ENCODE results near the gene SELENOO. TPM values are rescaled to one million over a fixed set of nuclear protein-coding genes. Genes with fewer than 3 reads are reported as not detected.

SELENOO gene
- total and polyA plus RNA-seq, 4 donors, result 11.6 to 105 (median 17.9) TPM

Other genes with a start within 250 kb of the SELENOO start
- 10 to 100 TPM; 41.4 to 74.9 TPM for gene PIM3, start 240.2 kb upstream of the SELENOO start, total RNA-seq
- 10 to 100 TPM; 11.0 to 16.0 TPM for gene PIM3, start 240.2 kb upstream of the SELENOO start, polyA plus RNA-seq
- not detected for gene IL17REL, start 188.2 kb upstream of the SELENOO start, total RNA-seq
- gene IL17REL, start 188.2 kb upstream of the SELENOO start, polyA plus RNA-seq, result under 1 TPM in 1 of 2 donors, not detected in 1; 0.05 TPM
- not detected for gene TTLL8, start 142.7 kb upstream of the SELENOO start, total RNA-seq
- not detected for gene TTLL8, start 142.7 kb upstream of the SELENOO start, polyA plus RNA-seq
- under 1 TPM; 0.16 to 0.39 TPM for gene MLC1, start 115.6 kb upstream of the SELENOO start, total RNA-seq
- 1 to 10 TPM in 1 of 2 donors, not detected in 1; 2.1 TPM for gene MLC1, start 115.6 kb upstream of the SELENOO start, polyA plus RNA-seq
- 1 to 10 TPM in 1 of 2 donors, under 1 TPM in 1; 0.10 to 3.2 TPM for gene MOV10L1, start 111.0 kb upstream of the SELENOO start, total RNA-seq
- 1 to 10 TPM; 1.5 to 4.2 TPM for gene MOV10L1, start 111.0 kb upstream of the SELENOO start, polyA plus RNA-seq
- gene PANX2, start 30.3 kb upstream of the SELENOO start, total RNA-seq, result 1 to 10 TPM in 1 of 2 donors, under 1 TPM in 1; 0.62 to 1.2 TPM
- 1 to 10 TPM in 1 of 2 donors, under 1 TPM in 1; 0.97 to 1.4 TPM for gene PANX2, start 30.3 kb upstream of the SELENOO start, polyA plus RNA-seq
- gene TRABD, start 15.1 kb upstream of the SELENOO start, total RNA-seq, result 10 to 100 TPM; 27.1 to 33.4 TPM
- gene TRABD, start 15.1 kb upstream of the SELENOO start, polyA plus RNA-seq, result 10 to 100 TPM; 13.5 to 53.2 TPM
- gene TUBGCP6, start 44.0 kb downstream of the SELENOO start, total RNA-seq, result 10 to 100 TPM; 29.0 to 49.5 TPM
- gene TUBGCP6, start 44.0 kb downstream of the SELENOO start, polyA plus RNA-seq, result 100 to 1,000 TPM in 1 of 2 donors, 1 to 10 TPM in 1; 7.0 to 134 TPM
- gene HDAC10, start 50.3 kb downstream of the SELENOO start, total RNA-seq, result 10 to 100 TPM; 19.8 to 47.8 TPM
- gene HDAC10, start 50.3 kb downstream of the SELENOO start, polyA plus RNA-seq, result 10 to 100 TPM in 1 of 2 donors, 1 to 10 TPM in 1; 5.5 to 57.3 TPM
- gene MAPK12, start 60.7 kb downstream of the SELENOO start, total RNA-seq, result 10 to 100 TPM in 1 of 2 donors, 1 to 10 TPM in 1; 9.2 to 22.9 TPM
- gene MAPK12, start 60.7 kb downstream of the SELENOO start, polyA plus RNA-seq, result 10 to 100 TPM in 1 of 2 donors, 1 to 10 TPM in 1; 1.6 to 19.0 TPM
- gene MAPK11, start 69.4 kb downstream of the SELENOO start, total RNA-seq, result 10 to 100 TPM; 10.7 to 23.2 TPM
- 10 to 100 TPM in 1 of 2 donors, under 1 TPM in 1; 0.13 to 14.9 TPM for gene MAPK11, start 69.4 kb downstream of the SELENOO start, polyA plus RNA-seq
- gene PLXNB2, start 106.6 kb downstream of the SELENOO start, total RNA-seq, result 100 to 1,000 TPM; 139 to 210 TPM
- 100 to 1,000 TPM in 1 of 2 donors, 10 to 100 TPM in 1; 46.0 to 214 TPM for gene PLXNB2, start 106.6 kb downstream of the SELENOO start, polyA plus RNA-seq
- 1 to 10 TPM; 2.3 to 7.0 TPM for gene DENND6B, start 126.0 kb downstream of the SELENOO start, total RNA-seq
- 1 to 10 TPM in 1 of 2 donors, under 1 TPM in 1; 0.25 to 7.5 TPM for gene DENND6B, start 126.0 kb downstream of the SELENOO start, polyA plus RNA-seq
- gene PPP6R2, start 142.3 kb downstream of the SELENOO start, total RNA-seq, result 10 to 100 TPM; 45.2 to 46.7 TPM
- 10 to 100 TPM; 14.1 to 62.5 TPM for gene PPP6R2, start 142.3 kb downstream of the SELENOO start, polyA plus RNA-seq